ENCODE measurements around the gene TRIP6.
A peak's percentile ranks its signal among the peaks of the same experiment; 100 is the strongest.

TRIP6 gene

DNA sequence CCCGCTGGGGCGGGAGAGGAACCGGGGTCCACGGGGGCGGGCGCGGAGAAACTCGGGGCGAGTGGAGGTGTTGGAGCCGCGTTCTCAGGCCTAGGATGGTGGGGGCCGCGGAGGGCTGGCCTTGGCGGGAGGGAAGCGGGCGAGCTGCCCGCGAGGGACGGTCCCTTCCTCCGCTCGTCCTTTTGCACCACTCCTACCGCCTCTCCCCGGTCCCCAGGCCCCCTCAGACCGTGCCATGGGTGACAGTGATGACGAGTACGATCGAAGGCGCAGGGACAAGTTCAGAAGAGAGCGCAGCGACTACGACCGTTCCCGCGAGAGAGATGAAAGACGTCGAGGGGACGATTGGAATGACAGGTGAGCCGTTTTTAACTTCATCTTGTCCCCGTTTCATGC, 8.2 kb downstream of the TRIP6 start:
- H3K9me3 ChIP-seq (ENCODE audit: insufficient read depth, low read length, severe bottlenecking), result no peaks in the 10 kb centered on the region
- H3K27me3 ChIP-seq (ENCODE audit: insufficient read depth, low read length, poor library complexity), result no peaks in the 10 kb centered on the region
- ATAC-seq (ENCODE audit: insufficient read depth, low read depth) (peak; percentile 43), DNase-seq (peak; percentile 52)
- H3K79me2 ChIP-seq (ENCODE audit: insufficient read depth, low read length), result peaks cover 66% of the 10 kb centered on the region
- peak overlapping the region; percentile 92 for H3K4me2 ChIP-seq (ENCODE audit: insufficient read depth, low read length)
- no peak for TF ChIP-seq EZH2 (IDR thresholded peaks at IDR 0.05; ENCODE audit: borderline replicate concordance, low read depth, low read length, severe bottlenecking)
- TF ChIP-seq, protein P1, sequence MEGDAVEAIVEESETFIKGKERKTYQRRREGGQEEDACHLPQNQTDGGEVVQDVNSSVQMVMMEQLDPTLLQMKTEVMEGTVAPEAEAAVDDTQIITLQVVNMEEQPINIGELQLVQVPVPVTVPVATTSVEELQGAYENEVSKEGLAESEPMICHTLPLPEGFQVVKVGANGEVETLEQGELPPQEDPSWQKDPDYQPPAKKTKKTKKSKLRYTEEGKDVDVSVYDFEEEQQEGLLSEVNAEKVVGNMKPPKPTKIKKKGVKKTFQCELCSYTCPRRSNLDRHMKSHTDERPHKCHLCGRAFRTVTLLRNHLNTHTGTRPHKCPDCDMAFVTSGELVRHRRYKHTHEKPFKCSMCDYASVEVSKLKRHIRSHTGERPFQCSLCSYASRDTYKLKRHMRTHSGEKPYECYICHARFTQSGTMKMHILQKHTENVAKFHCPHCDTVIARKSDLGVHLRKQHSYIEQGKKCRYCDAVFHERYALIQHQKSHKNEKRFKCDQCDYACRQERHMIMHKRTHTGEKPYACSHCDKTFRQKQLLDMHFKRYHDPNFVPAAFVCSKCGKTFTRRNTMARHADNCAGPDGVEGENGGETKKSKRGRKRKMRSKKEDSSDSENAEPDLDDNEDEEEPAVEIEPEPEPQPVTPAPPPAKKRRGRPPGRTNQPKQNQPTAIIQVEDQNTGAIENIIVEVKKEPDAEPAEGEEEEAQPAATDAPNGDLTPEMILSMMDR (IDR thresholded peaks at IDR 0.05; ENCODE audit: borderline replicate concordance, extremely low read depth, low read length, poor library complexity, severe bottlenecking), result no peak
- peak overlapping the region; percentile 83 for H3K9ac ChIP-seq (ENCODE audit: low read depth, low read length)
- H3K4me3 ChIP-seq (ENCODE audit: low read depth in 1 of 2, low read length in 2 of 2), result peak overlapping the region; percentile 99
- peaks cover 85% of the 10 kb centered on the region for H3K36me3 ChIP-seq (ENCODE audit: insufficient read depth, low read length)
- H3K27ac ChIP-seq (ENCODE audit: low read length), result peak overlapping the region; percentile 100
- peaks cover 52% of the 10 kb centered on the region for H3K4me1 ChIP-seq (ENCODE audit: insufficient read depth, low read length)
- peaks cover 43% of the 10 kb centered on the region for H4K20me1 ChIP-seq (ENCODE audit: insufficient read depth, low read length)
- peak overlapping the region; percentile 85 for H2AFZ ChIP-seq (ENCODE audit: low read depth, low read length)

DNA sequence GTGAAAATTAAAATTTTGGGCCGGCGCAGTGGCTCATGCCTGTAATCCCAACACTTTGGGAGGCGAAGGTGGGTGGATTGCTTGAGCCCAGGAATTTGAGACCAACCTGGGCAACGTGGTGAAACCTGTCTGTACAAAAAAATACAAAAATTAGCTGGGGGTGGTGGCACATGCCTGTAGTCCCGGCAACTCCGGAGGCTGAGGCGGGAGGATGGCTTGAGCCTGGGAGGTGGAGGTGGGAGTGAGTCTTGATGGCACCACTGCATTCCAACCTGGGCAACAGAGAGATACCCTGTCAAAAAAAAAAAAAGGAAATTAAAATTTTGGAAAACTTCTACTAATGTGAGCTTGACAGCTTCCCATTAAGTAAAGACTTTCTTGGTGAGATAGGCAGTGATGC, 10.8 kb downstream of the TRIP6 start:
- TF ChIP-seq, protein P1 (IDR thresholded peaks at IDR 0.05; ENCODE audit: borderline replicate concordance, extremely low read depth, low read length, poor library complexity, severe bottlenecking), result no peak
- TF ChIP-seq EZH2 (IDR thresholded peaks at IDR 0.05; ENCODE audit: borderline replicate concordance, low read depth, low read length, severe bottlenecking), result no peak
- H3K9ac ChIP-seq (ENCODE audit: low read depth, low read length), result peak overlapping the region; percentile 22
- DNase-seq (no peak), ATAC-seq (ENCODE audit: insufficient read depth, low read depth) (no peak)
- peaks cover 66% of the 10 kb centered on the region for H4K20me1 ChIP-seq (ENCODE audit: insufficient read depth, low read length)
- peaks cover 87% of the 10 kb centered on the region for H3K36me3 ChIP-seq (ENCODE audit: insufficient read depth, low read length)
- no peak overlapping the region for H3K27ac ChIP-seq (ENCODE audit: low read length)
- peaks cover 52% of the 10 kb centered on the region for H3K4me1 ChIP-seq (ENCODE audit: insufficient read depth, low read length)
- H3K9me3 ChIP-seq (ENCODE audit: insufficient read depth, low read length, severe bottlenecking), result no peaks in the 10 kb centered on the region
- peaks cover 83% of the 10 kb centered on the region for H3K79me2 ChIP-seq (ENCODE audit: insufficient read depth, low read length)
- H3K27me3 ChIP-seq (ENCODE audit: insufficient read depth, low read length, poor library complexity), result no peaks in the 10 kb centered on the region
- no peak overlapping the region for H2AFZ ChIP-seq (ENCODE audit: low read depth, low read length)
- H3K4me3 ChIP-seq (ENCODE audit: low read depth in 1 of 2, low read length in 2 of 2), result no peak overlapping the region
- H3K4me2 ChIP-seq (ENCODE audit: insufficient read depth, low read length), result peak overlapping the region; percentile 92; the same call in 1 of the 2 replicates

DNA sequence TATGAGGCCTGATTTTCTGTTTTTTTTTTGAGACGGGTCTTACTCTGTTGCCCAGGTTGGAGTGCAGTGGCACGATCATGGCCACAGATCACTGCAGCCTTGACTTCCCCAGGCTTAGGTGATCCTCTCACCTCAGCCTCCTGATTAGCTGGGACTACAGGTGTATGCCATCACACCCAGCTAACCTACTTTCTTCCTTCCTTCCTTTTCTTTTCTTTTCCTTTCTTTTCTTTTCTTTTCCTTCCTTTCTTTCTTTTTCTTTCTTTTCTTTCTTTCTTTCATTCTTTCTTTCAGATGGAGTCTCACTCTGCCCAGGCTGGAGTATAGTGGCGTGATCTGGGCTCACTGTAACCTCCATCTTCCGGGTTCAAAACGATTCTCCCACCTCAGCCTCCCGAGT, 11.5 kb downstream of the TRIP6 start:
- Histone ChIP-seq H2AFZ (ENCODE audit: low read depth, low read length) (no peak overlapping the region), H3K9ac (ENCODE audit: low read depth, low read length) (peak overlapping the region; percentile 22; the same call in 1 of the 2 replicates), H3K36me3 (ENCODE audit: insufficient read depth, low read length) (peaks cover 89% of the 10 kb centered on the region), H4K20me1 (ENCODE audit: insufficient read depth, low read length) (peaks cover 72% of the 10 kb centered on the region), H3K27ac (ENCODE audit: low read length) (no peak overlapping the region), H3K4me1 (ENCODE audit: insufficient read depth, low read length) (peaks cover 50% of the 10 kb centered on the region), H3K79me2 (ENCODE audit: insufficient read depth, low read length) (peaks cover 89% of the 10 kb centered on the region), H3K27me3 (ENCODE audit: insufficient read depth, low read length, poor library complexity) (no peaks in the 10 kb centered on the region), H3K4me2 (ENCODE audit: insufficient read depth, low read length) (peak overlapping the region; percentile 92; the same call in 1 of the 2 replicates), H3K9me3 (ENCODE audit: insufficient read depth, low read length, severe bottlenecking) (no peaks in the 10 kb centered on the region), H3K4me3 (ENCODE audit: low read depth in 1 of 2, low read length in 2 of 2) (no peak overlapping the region)
- TF ChIP-seq, protein P1 (IDR thresholded peaks at IDR 0.05; ENCODE audit: borderline replicate concordance, extremely low read depth, low read length, poor library complexity, severe bottlenecking), result no peak
- TF ChIP-seq EZH2 (IDR thresholded peaks at IDR 0.05; ENCODE audit: borderline replicate concordance, low read depth, low read length, severe bottlenecking), result no peak
- no peak for ATAC-seq (ENCODE audit: insufficient read depth, low read depth)
- no peak for DNase-seq

Data from DND-41 (cell line).